Nephron (organoid): Measurements from ENCODE around the gene ENO4.

Experiments
- H3K27ac Mint-ChIP-seq, 3 experiments: 2 replicates each; pipeline ENCODE4 v1.8.0; 2020; ENCODE audit warnings: mixed read lengths in 3 of 3, mild to moderate bottlenecking in 2 of 3, moderate library complexity in 1 of 3
- H3K27me3 Mint-ChIP-seq: 2 replicates; pipeline ENCODE4 v1.8.0; 2021; ENCODE audit warnings: low read depth, mild to moderate bottlenecking, moderate library complexity, mixed read lengths
- H3K36me3 Mint-ChIP-seq: 2 replicates; pipeline ENCODE4 v1.8.0; 2020; ENCODE audit warnings: low read depth, mixed read lengths
- H3K4me1 Mint-ChIP-seq: 2 replicates; pipeline ENCODE4 v1.8.0; 2020; ENCODE audit warnings: mixed read lengths
- H3K4me3 Mint-ChIP-seq, 3 experiments: 2 replicates each; pipeline ENCODE4 v1.8.0; 2020; ENCODE audit warnings: mild to moderate bottlenecking in 3 of 3, mixed read lengths in 3 of 3, moderate library complexity in 2 of 3
- H3K9me3 Mint-ChIP-seq: 2 replicates; pipeline ENCODE4 v1.8.0; 2020; ENCODE audit warnings: mixed read lengths
- CTCF ChIP-seq, 3 experiments: fragments of 200-600 bp; sonication (generic); IDR thresholded peaks; one replicate each; pipeline ENCODE4 v1.5.0; 2021; ENCODE audit warnings: antibody characterized with exemption in 3 of 3; ENCODE audit not compliant: unreplicated experiment in 3 of 3

The ENO4 gene

GRCh38 chr10:116811691-116812090 lies 37.6 kb upstream of the ENO4 start:
- no peak overlapping the region for H3K4me3 Mint-ChIP-seq
- TF ChIP-seq CTCF (IDR thresholded peaks at IDR 0.05; ENCODE audit: unreplicated experiment in 3 of 3) = no peak
- no peaks in the 10 kb centered on the region for H3K4me1 Mint-ChIP-seq
- H3K36me3 Mint-ChIP-seq = no peaks in the 10 kb centered on the region
- peaks cover 5% of the 10 kb centered on the region for H3K9me3 Mint-ChIP-seq
- H3K27me3 Mint-ChIP-seq = peaks cover 60% of the 10 kb centered on the region
- H3K27ac Mint-ChIP-seq = no peak overlapping the region

- no peak overlapping the region for H3K27ac Mint-ChIP-seq
- H3K4me1 Mint-ChIP-seq = no peaks in the 10 kb centered on the region
- H3K27me3 Mint-ChIP-seq = peaks cover 50% of the 10 kb centered on the region
- H3K4me3 Mint-ChIP-seq = no peak overlapping the region
- no peak for TF ChIP-seq CTCF (IDR thresholded peaks at IDR 0.05; ENCODE audit: unreplicated experiment in 3 of 3)
- H3K9me3 Mint-ChIP-seq = peaks cover 8% of the 10 kb centered on the region
- no peaks in the 10 kb centered on the region for H3K36me3 Mint-ChIP-seq
Measured at GRCh38 chr10:116815641-116816415, 33.5 kb upstream of the ENO4 start.

GRCh38 chr10:116817178-116817577 lies 32.1 kb upstream of the ENO4 start:
- H3K36me3 Mint-ChIP-seq = no peaks in the 10 kb centered on the region
- H3K9me3 Mint-ChIP-seq = peaks cover 10% of the 10 kb centered on the region
- no peak for TF ChIP-seq CTCF (IDR thresholded peaks at IDR 0.05; ENCODE audit: unreplicated experiment in 3 of 3)
- H3K27ac Mint-ChIP-seq = no peak overlapping the region
- H3K27me3 Mint-ChIP-seq = peaks cover 46% of the 10 kb centered on the region
- H3K4me1 Mint-ChIP-seq = no peaks in the 10 kb centered on the region
- H3K4me3 Mint-ChIP-seq = no peak overlapping the region

- H3K4me3 Mint-ChIP-seq = no peak overlapping the region
- no peaks in the 10 kb centered on the region for H3K4me1 Mint-ChIP-seq
- H3K27me3 Mint-ChIP-seq = peaks cover 42% of the 10 kb centered on the region
- TF ChIP-seq CTCF (IDR thresholded peaks at IDR 0.05; ENCODE audit: unreplicated experiment in 3 of 3) = no peak
- H3K27ac Mint-ChIP-seq = no peak overlapping the region
- H3K36me3 Mint-ChIP-seq = no peaks in the 10 kb centered on the region
- peaks cover 8% of the 10 kb centered on the region for H3K9me3 Mint-ChIP-seq
Measured at GRCh38 chr10:116817780-116818343, 31.4 kb upstream of the ENO4 start.

GRCh38 chr10:116819999-116820677 lies 29.2 kb upstream of the ENO4 start:
- Mint-ChIP-seq H3K4me3 (no peak overlapping the region), H3K36me3 (no peaks in the 10 kb centered on the region), H3K27ac (no peak overlapping the region), H3K9me3 (peaks cover 7% of the 10 kb centered on the region), H3K27me3 (peaks cover 31% of the 10 kb centered on the region), H3K4me1 (no peaks in the 10 kb centered on the region)
- TF ChIP-seq CTCF (IDR thresholded peaks at IDR 0.05; ENCODE audit: unreplicated experiment in 3 of 3) = no peak
